A673 (cell line): ENCODE measurements around the gene NUDT12. TPM values are rescaled to one million over a fixed set of nuclear protein-coding genes. Genes with fewer than 3 reads are reported as not detected.

ENCODE experiments used
- BruUV-seq: library from RNA; stranded (reverse); fragments of 400-500 nt; replicated peaks from 2 replicates; lab custom pipeline; 2021; lab: Mats Ljungman, UMichigan
- CTCF ChIA-PET: fragments of 300-600 bp; sonication (Branson Sonifier 250); formaldehyde crosslinking; loops from one replicate; lab custom pipeline; 2022; ENCODE audit warnings: antibody characterized with exemption; lab: Charles Lee
- POLR2A ChIA-PET: fragments of 300-600 bp; sonication (Branson Sonifier 250); formaldehyde crosslinking; loops from one replicate; lab custom pipeline; 2022; ENCODE audit warnings: antibody characterized with exemption; ENCODE audit not compliant: low non-redundant PET; lab: Charles Lee
- DNase-seq: peaks from one replicate; pipeline ENCODE4 v3.0.0-alpha.2; 2015; ENCODE audit warnings: low spot score
- H3K27ac ChIP-seq: fragments of 200-600 bp; sonication (generic); 2 replicates; pipeline ENCODE4 v1.5.1; 2016; ENCODE audit warnings: mixed run types, low read depth, mild to moderate bottlenecking, mixed read lengths, antibody characterized with exemption, low read length; ENCODE audit not compliant: poor library complexity, severe bottlenecking
- H3K27me3 ChIP-seq: fragments of 200-600 bp; sonication (generic); replicated peaks from 2 replicates; pipeline ENCODE4 v1.6.1; 2017; ENCODE audit warnings: mixed run types, low read depth, mild to moderate bottlenecking, mixed read lengths, antibody characterized with exemption, low read length; ENCODE audit not compliant: insufficient read depth, poor library complexity
- H3K36me3 ChIP-seq: fragments of 200-600 bp; sonication (generic); 2 replicates; pipeline ENCODE4 v1.6.1; 2016; ENCODE audit warnings: mixed run types, mild to moderate bottlenecking, mixed read lengths, antibody characterized with exemption, low read length; ENCODE audit not compliant: insufficient read depth, poor library complexity, severe bottlenecking
- H3K4me1 ChIP-seq: fragments of 200-600 bp; sonication (generic); 2 replicates; pipeline ENCODE4 v1.6.1; 2017; ENCODE audit warnings: mixed run types, mild to moderate bottlenecking, mixed read lengths, antibody characterized with exemption, low read length; ENCODE audit not compliant: insufficient read depth, poor library complexity, severe bottlenecking
- H3K4me3 ChIP-seq: fragments of 200-600 bp; sonication (generic); 2 replicates; pipeline ENCODE4 v1.5.1; 2016; ENCODE audit warnings: low read depth, mixed run types, mild to moderate bottlenecking, mixed read lengths, low read length; ENCODE audit not compliant: poor library complexity, severe bottlenecking
- H3K9me3 ChIP-seq: fragments of 200-600 bp; sonication (generic); 2 replicates; pipeline ENCODE4 v1.6.1; 2016; ENCODE audit warnings: mixed run types, low read depth, mild to moderate bottlenecking, mixed read lengths, antibody characterized with exemption, low read length; ENCODE audit not compliant: poor library complexity, severe bottlenecking
- CTCF ChIP-seq: fragments of 300-800, 200-600 bp; sonication (generic); conservative IDR thresholded peaks from 2 replicates; pipeline ENCODE4 v1.5.1; 2017; ENCODE audit warnings: low read depth, mild to moderate bottlenecking, antibody characterized with exemption, low read length, moderate library complexity, mixed read lengths
- EZH2 ChIP-seq: fragments of 200-600 bp; sonication (generic); IDR thresholded peaks from 2 replicates; pipeline ENCODE4 v1.6.1; 2017; ENCODE audit warnings: borderline replicate concordance, low read depth, mild to moderate bottlenecking, mixed read lengths, antibody characterized with exemption, low read length; ENCODE audit not compliant: poor library complexity, severe bottlenecking
- intact Hi-C: fragments of 100-400 bp; cut with micrococcal nuclease; formaldehyde crosslinking; loops from one replicate; pipeline ENCODE4 v1.10.0; 2022; ENCODE audit not compliant: unreplicated experiment
- total RNA-seq: library from RNA; stranded (reverse); gene quantifications from 2 replicates; pipeline ENCODE4 v1.2.3, GENCODE V29; 2021

The NUDT12 gene
- total RNA-seq, 1 experiment from 2014 or later, result 10.2 TPM

GRCh38 chr5:103598997-103599566 is 36.5 kb upstream of the NUDT12 start:
- no peak for DNase-seq
- intact Hi-C loops, result no loop called here
- POLR2A ChIA-PET, result no interaction called here

GRCh38 chr5:103590221-103590620 is 27.6 kb upstream of the NUDT12 start:
- no peak for DNase-seq
- H3K27me3 ChIP-seq, result no peaks in the 10 kb centered on the region
- ChIA-PET CTCF (no interaction called here), POLR2A (no interaction called here)
- intact Hi-C loops, result no loop called here
- no peak overlapping the region for H3K27ac ChIP-seq
- no peaks in the 10 kb centered on the region for H3K36me3 ChIP-seq
- peaks cover 5% of the 10 kb centered on the region for H3K4me1 ChIP-seq
- no peak for TF ChIP-seq CTCF
- H3K9me3 ChIP-seq, result no peaks in the 10 kb centered on the region
- BruUV-seq, result no TSS peak
- no peak overlapping the region for H3K4me3 ChIP-seq

More at GRCh38 chr5:103598997-103599566, 36.5 kb upstream of the NUDT12 start:
- CTCF ChIA-PET, result no interaction called here
- H3K36me3 ChIP-seq, result no peaks in the 10 kb centered on the region
- no TSS peak for BruUV-seq
- no peak for TF ChIP-seq EZH2
- no peak for TF ChIP-seq CTCF
- no peaks in the 10 kb centered on the region for H3K9me3 ChIP-seq
- H3K4me1 ChIP-seq, result no peaks in the 10 kb centered on the region
- H3K4me3 ChIP-seq, result no peak overlapping the region
- no peaks in the 10 kb centered on the region for H3K27me3 ChIP-seq
- H3K27ac ChIP-seq, result no peak overlapping the region

GRCh38 chr5:103589776-103590175 is 27.2 kb upstream of the NUDT12 start:
- no peaks in the 10 kb centered on the region for H3K36me3 ChIP-seq
- no peaks in the 10 kb centered on the region for H3K9me3 ChIP-seq
- TF ChIP-seq EZH2 (no peak), CTCF (no peak)
- peaks cover 5% of the 10 kb centered on the region for H3K4me1 ChIP-seq
- BruUV-seq, result no TSS peak
- no peak overlapping the region for H3K4me3 ChIP-seq
- ChIA-PET CTCF (no interaction called here), POLR2A (no interaction called here)
- H3K27ac ChIP-seq, result no peak overlapping the region
- intact Hi-C loops, result no loop called here
- H3K27me3 ChIP-seq, result no peaks in the 10 kb centered on the region
- no peak for DNase-seq
